ENCODE measurements around the gene MCCC2. TPM values are rescaled to one million over a fixed set of nuclear protein-coding genes. Genes with fewer than 3 reads are reported as not detected.

Gene MCCC2
- total and polyA plus RNA-seq, 2 of the 13 experiments (the other 11 are each of a cell fraction or from before 2014, with no cell fraction given): 44.8 to 83.6 TPM

DNA sequence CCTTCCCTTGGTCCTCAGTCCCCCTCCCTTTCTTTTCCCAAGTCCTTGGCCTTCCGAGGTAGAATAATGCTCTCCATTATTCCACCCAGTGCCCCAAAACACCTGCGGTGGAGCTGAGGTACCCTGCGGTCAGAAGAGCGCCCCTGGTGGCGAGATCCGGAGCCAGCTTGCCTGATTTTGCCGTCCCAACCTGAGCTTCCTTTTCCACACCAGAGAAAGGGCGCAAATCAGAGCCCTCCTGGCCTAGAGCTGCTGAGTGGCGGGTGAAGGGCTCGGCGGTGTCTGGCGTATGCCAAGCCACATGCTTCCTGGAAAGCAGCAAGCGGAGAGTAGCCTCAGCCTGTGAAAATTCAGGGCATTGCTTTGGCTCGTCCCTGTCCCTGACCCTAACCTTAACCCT is 110.8 kb downstream of the MCCC2 start (continued):
- TF ChIP-seq, protein P1, sequence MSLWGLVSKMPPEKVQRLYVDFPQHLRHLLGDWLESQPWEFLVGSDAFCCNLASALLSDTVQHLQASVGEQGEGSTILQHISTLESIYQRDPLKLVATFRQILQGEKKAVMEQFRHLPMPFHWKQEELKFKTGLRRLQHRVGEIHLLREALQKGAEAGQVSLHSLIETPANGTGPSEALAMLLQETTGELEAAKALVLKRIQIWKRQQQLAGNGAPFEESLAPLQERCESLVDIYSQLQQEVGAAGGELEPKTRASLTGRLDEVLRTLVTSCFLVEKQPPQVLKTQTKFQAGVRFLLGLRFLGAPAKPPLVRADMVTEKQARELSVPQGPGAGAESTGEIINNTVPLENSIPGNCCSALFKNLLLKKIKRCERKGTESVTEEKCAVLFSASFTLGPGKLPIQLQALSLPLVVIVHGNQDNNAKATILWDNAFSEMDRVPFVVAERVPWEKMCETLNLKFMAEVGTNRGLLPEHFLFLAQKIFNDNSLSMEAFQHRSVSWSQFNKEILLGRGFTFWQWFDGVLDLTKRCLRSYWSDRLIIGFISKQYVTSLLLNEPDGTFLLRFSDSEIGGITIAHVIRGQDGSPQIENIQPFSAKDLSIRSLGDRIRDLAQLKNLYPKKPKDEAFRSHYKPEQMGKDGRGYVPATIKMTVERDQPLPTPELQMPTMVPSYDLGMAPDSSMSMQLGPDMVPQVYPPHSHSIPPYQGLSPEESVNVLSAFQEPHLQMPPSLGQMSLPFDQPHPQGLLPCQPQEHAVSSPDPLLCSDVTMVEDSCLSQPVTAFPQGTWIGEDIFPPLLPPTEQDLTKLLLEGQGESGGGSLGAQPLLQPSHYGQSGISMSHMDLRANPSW (CRISPR knock-in tag; IDR thresholded peaks at IDR 0.05; ENCODE audit: borderline replicate concordance): no peak
- TF ChIP-seq ZFP91 (CRISPR knock-in tag; IDR thresholded peaks at IDR 0.05; ENCODE audit: borderline replicate concordance): 0 out of 2 replicates have a peak, but pooled peaks have one; percentile 16

GRCh38 chr5:71699233-71699632 is 112.1 kb downstream of the MCCC2 start:
- H4K20me1 ChIP-seq (ENCODE audit: insufficient read depth, low read length): no peaks in the 10 kb centered on the region
- in situ Hi-C loops (cut with HindIII; ENCODE audit: extremely low pct_ligation_motif_present, low pct_unique_long_range_greater_than_20kb) (no loop called here), intact Hi-C loops (cut with micrococcal nuclease; ENCODE audit: unreplicated experiment) (loop anchor here (5.0 kb wide), 1 partner anchor 37 kb away; no protein-coding TSS in a partner anchor)
- ATAC-seq (no peak), DNase-seq (ENCODE audit: low spot score) (no peak), FAIRE-seq (no peak)
- POLR2A ChIA-PET: no interaction called here
- H3K27me3 ChIP-seq (ENCODE audit: control insufficient read depth in 1 of 2, insufficient read depth in 2 of 2, low read length in 2 of 2): peaks cover 0 to 2% of the 10 kb centered on the region in 2 experiments; a peak in 2 of 5 replicates
- CTCF ChIA-PET (ENCODE audit: low intra/inter-chr PET ratio, low total read pairs): no interaction called here
- WGBS (ENCODE audit: low lambda C conversion rate): 51% methylated on average over 2 of the region's 2 CpGs
- no peaks in the 10 kb centered on the region for H3K79me2 ChIP-seq (ENCODE audit: insufficient read depth, low read length)
- BruUV-seq (replicated peaks): no TSS peak
- no peak overlapping the region for H3K4me2 ChIP-seq (ENCODE audit: low read depth, low read length)
- no peaks in the 10 kb centered on the region for H3K36me3 ChIP-seq (replicated peaks in 1 of 2; ENCODE audit: control insufficient read depth in 1 of 2, insufficient read depth in 2 of 2, low read length in 2 of 2)
- H3K9ac ChIP-seq (ENCODE audit: insufficient read depth, low read depth, low read length): no peak overlapping the region
- no peaks in the 10 kb centered on the region for H3K9me3 ChIP-seq (ENCODE audit: low read length)
- no peak overlapping the region for H3K4me3 ChIP-seq (replicated peaks in 1 of 3; ENCODE audit: insufficient read depth in 1 of 3, low read depth in 2 of 3, low read length in 3 of 3)
- no peak overlapping the region for H2AFZ ChIP-seq (ENCODE audit: low read length)
- peaks cover 27% of the 10 kb centered on the region for H3K4me1 ChIP-seq (ENCODE audit: insufficient read depth, low read length)
- no peak overlapping the region for H3K27ac ChIP-seq (ENCODE audit: extremely low read length, insufficient read depth, low read length)
- TF ChIP-seq, protein P2, sequence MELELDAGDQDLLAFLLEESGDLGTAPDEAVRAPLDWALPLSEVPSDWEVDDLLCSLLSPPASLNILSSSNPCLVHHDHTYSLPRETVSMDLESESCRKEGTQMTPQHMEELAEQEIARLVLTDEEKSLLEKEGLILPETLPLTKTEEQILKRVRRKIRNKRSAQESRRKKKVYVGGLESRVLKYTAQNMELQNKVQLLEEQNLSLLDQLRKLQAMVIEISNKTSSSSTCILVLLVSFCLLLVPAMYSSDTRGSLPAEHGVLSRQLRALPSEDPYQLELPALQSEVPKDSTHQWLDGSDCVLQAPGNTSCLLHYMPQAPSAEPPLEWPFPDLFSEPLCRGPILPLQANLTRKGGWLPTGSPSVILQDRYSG (CRISPR knock-in tag; IDR thresholded peaks at IDR 0.05): no peak
- TF ChIP-seq CBX2 (IDR thresholded peaks at IDR 0.05; ENCODE audit: low read depth, low read length) (no peak), CBX2 (CRISPR knock-in tag; IDR thresholded peaks at IDR 0.05; ENCODE audit: low read depth) (no peak), RELA (CRISPR knock-in tag; IDR thresholded peaks at IDR 0.05) (no peak), SMC3 (IDR thresholded peaks at IDR 0.05; ENCODE audit: low read length) (no peak), FLYWCH1 (CRISPR knock-in tag; IDR thresholded peaks at IDR 0.05) (no peak), IKZF1 (IDR thresholded peaks at IDR 0.05) (no peak), FOXM1 (CRISPR knock-in tag; IDR thresholded peaks at IDR 0.05) (no peak), CENPX (CRISPR knock-in tag; IDR thresholded peaks at IDR 0.05) (no peak), ZBTB10 (CRISPR knock-in tag; IDR thresholded peaks at IDR 0.05; ENCODE audit: borderline replicate concordance) (no peak), ZXDC (CRISPR knock-in tag; IDR thresholded peaks at IDR 0.05) (no peak)

Data from HepG2 (cell line).